Pancreas (tissue), 10 donors: Measurements from ENCODE around the gene PGF. TPM values are rescaled to one million over a fixed set of nuclear protein-coding genes. Genes with fewer than 3 reads are reported as not detected.

Source experiments
- ATAC-seq, 4 donors: fragments of 200-7000 bp; cut with Tn5 transposase; one replicate each; pipeline versions ENCODE4 v1.8.0 to v1.9.1; 2020; ENCODE audit warnings: mild to moderate bottlenecking in 4 of 4, moderate library complexity in 4 of 4
- DNase-seq, 6 donors: peaks; one replicate each; pipeline ENCODE4 v3.0.0-alpha.2; 2020
- FAIRE-seq: peaks from 2 replicates; lab custom pipeline; 2012; peaks lifted over from hg19 to GRCh38; lab: Jason Lieb, UNC
- H3K27ac ChIP-seq, 4 donors: fragments of 200-600 bp; sonication (generic); 1 replicate in 3 of 4; 2 replicates in 1 of 4; pipeline versions ENCODE4 v1.5.0 to v1.8.0; 2020
- H3K27me3 ChIP-seq, 4 donors: fragments of 200-600 bp; one replicate each; pipeline ENCODE4 v1.8.0; 2021
- H3K36me3 ChIP-seq, 3 donors: fragments of 200-600 bp; sonication (generic) in 1 of 3; one replicate each; pipeline versions ENCODE4 v1.5.0 to v1.8.0; 2020 to 2021
- H3K4me1 ChIP-seq, 3 donors: fragments of 200-600 bp; one replicate each; pipeline ENCODE4 v1.8.0; 2021
- H3K4me3 ChIP-seq, 4 donors: fragments of 200-600 bp; sonication (generic) in 2 of 4; one replicate each; pipeline versions ENCODE4 v1.5.0 to v1.8.0; 2020 to 2021
- H3K9me3 ChIP-seq, 4 donors: fragments of 200-600 bp; one replicate each; pipeline ENCODE4 v1.8.0; 2021
- CTCF ChIP-seq, 4 donors: fragments of 200-600 bp; sonication (generic) in 3 of 4; IDR thresholded peaks; one replicate each; pipeline versions ENCODE4 v1.5.0 to v1.8.0; 2021; ENCODE audit warnings: antibody characterized with exemption in 4 of 4
- WGBS, 2 donors: extraction: QIAGEN DNeasy Blood & Tissue Kit; methylation state at CpG; one replicate each; pipeline ENCODE4 v1.1.7; 2013; 5-methylcytosine and 5-hydroxymethylcytosine counted together
- intact Hi-C, 3 donors: fragments of 100-400 bp; cut with DNase I; formaldehyde crosslinking; loops; one replicate each; pipeline versions ENCODE4 v1.11.1 to v1.14.2; 2022
- polyA plus RNA-seq, 2 donors: library from polyadenylated mRNA; stranded (reverse); fragments of 200-250 nt; gene quantifications; one replicate each; pipeline ENCODE4 v1.2.3, GENCODE V29; 2013
- total RNA-seq, 6 donors: library from RNA; stranded (reverse); fragmentation: NEBNext Ultra II Directional in 4 of 6; extraction: Animal tissue kit (Norgen Biotek cat#: 25700) in 4 of 6; gene quantifications; one replicate each; pipeline versions ENCODE4 v1.2.1 to v1.2.4, GENCODE V29; 2021 to 2023
- donor health status: healthy with polysubstance abuse.
- donor health status: DM: no; HTN: no; CAD: no; lungs with moderate emphysema.
- donor health status: DM: no; HTN: no; CAD: no.
- donor health status: control.
- donor health status: control.
- donor health status: Bipolar disorder and iron deficiency.
- donor health status: DM: yes; HTN: yes; CAD: no.
- donor health status: DM: no; HTN: no; CAD: no.
- donor health status: DM: no; HTN: no; CAD: no.
- donor health status: DM: yes; HTN: yes; CAD: no.

Gene PGF
- total and polyA plus RNA-seq, 8 donors, result 0.73 to 4.7 (median 1.6) TPM

DNA sequence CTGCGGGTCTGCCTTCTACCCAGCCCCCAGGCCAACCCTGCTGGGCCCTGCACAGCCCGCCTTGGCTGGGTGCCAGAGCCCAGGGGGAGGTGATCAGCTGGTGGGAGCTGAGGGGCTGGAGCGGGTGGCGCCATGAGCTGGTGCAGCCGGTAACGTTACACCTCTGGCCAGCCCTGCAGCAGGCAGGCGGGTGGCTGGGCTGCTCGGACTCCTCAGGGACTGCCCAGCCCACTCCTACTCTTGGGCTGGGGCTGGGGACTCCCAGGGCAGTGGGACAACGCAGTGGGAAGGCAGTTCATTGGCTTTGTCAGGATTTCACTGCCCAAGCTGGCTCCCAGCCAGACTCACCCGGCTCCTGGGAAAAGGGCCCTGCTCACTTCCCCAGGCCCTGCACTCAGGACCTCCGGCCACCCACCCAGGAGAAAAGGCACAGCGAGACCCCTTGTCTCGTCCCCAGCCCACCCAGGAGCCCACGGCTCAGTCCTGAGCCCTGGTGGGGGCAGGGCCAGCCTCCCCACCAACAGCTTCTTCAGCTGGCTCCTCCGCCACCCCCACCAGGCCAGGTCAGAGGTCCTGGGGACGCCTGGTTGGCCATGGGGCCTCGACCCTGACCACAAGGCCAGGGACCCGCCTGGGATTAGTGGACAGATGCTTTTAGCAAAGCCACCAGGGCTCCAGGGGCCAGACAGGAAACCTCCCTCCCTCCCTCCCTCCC is 1.0 kb downstream of the PGF start:
- no peak overlapping the region for H3K27ac ChIP-seq
- no peaks in the 10 kb centered on the region for H3K27me3 ChIP-seq
- H3K9me3 ChIP-seq, result no peaks in the 10 kb centered on the region
- no peaks in the 10 kb centered on the region for H3K36me3 ChIP-seq
- H3K4me1 ChIP-seq, result peaks cover 0 to 12% (median 11%) of the 10 kb centered on the region in 3 donors
- DNase-seq, result peak in 3 of 6 donors; percentile 33 to 80 (median 62)
- no peak for FAIRE-seq
- 44 to 55% methylated on average over 17 to 18 of the region's 18 CpGs for WGBS, 2 donors
- ATAC-seq, result no peak
- no peak for TF ChIP-seq CTCF (IDR thresholded peaks at IDR 0.05)
- peak overlapping the region in 1 of 4 donors; percentile 45 for H3K4me3 ChIP-seq
- intact Hi-C loops, result no loop called here

- no peak for FAIRE-seq
- no peak overlapping the region for H3K27ac ChIP-seq
- 89 to 91% methylated on average over 5 of the region's 5 CpGs for WGBS, 2 donors
- H3K4me3 ChIP-seq, result no peak overlapping the region
- intact Hi-C loops, result no loop called here
- H3K36me3 ChIP-seq, result no peaks in the 10 kb centered on the region
- ATAC-seq, result no peak
- no peak for DNase-seq
- H3K9me3 ChIP-seq, result no peaks in the 10 kb centered on the region
- no peak for TF ChIP-seq CTCF (IDR thresholded peaks at IDR 0.05)
- no peaks in the 10 kb centered on the region for H3K27me3 ChIP-seq
- H3K4me1 ChIP-seq, result peaks cover 0 to 12% (median 11%) of the 10 kb centered on the region in 3 donors
These were observed 1.7 kb downstream of the PGF start for GRCh38 chr14:74953686-74954085.

DNA sequence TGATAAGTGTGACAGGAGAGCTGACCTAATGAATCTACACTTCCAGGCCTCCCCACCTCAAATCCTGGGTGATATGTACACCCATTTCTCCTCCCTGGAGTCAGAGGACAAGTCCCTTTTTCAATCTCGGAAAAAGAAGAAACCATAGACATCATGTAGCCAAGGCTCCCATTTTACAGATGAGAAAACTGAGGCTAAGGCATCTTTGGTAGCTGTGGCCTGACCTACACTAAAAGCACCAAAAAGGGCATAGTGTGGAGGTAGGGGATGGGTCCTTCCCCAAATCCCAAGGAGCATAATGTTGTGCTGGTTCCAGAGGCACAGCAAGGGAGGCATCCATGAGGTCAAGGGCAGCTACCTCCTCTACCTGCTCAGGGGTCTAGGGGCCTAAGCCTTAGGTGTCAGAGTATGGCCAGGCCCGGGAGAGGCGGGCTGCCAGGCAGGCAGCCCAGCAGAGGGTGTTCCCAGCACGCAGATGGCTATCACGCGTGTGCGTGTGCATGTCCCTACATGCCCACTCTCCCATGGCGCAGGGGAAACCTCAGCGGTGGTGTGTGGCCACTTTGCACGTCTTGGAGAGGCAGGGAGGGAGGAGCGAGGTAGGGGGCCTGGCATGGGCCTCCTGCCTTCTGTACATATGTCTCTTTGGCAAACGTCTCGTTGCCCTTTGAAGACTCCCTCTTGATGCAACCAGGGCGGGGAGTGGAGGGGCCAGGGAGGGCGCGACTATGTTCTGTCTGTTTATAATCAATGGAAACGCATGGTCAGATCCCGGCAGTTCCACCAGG is 2.5 kb downstream of the PGF start:
- no peak overlapping the region for H3K4me3 ChIP-seq
- no peak for DNase-seq
- WGBS, 2 donors, result 86 to 88% methylated on average over 18 of the region's 18 CpGs
- H3K36me3 ChIP-seq, result no peaks in the 10 kb centered on the region
- H3K27ac ChIP-seq, result no peak overlapping the region
- FAIRE-seq, result no peak
- no peak for TF ChIP-seq CTCF (IDR thresholded peaks at IDR 0.05)
- intact Hi-C loops, result no loop called here
- no peak for ATAC-seq
- peaks cover 0 to 12% (median 11%) of the 10 kb centered on the region in 3 donors for H3K4me1 ChIP-seq
- H3K27me3 ChIP-seq, result no peaks in the 10 kb centered on the region
- no peaks in the 10 kb centered on the region for H3K9me3 ChIP-seq

DNA sequence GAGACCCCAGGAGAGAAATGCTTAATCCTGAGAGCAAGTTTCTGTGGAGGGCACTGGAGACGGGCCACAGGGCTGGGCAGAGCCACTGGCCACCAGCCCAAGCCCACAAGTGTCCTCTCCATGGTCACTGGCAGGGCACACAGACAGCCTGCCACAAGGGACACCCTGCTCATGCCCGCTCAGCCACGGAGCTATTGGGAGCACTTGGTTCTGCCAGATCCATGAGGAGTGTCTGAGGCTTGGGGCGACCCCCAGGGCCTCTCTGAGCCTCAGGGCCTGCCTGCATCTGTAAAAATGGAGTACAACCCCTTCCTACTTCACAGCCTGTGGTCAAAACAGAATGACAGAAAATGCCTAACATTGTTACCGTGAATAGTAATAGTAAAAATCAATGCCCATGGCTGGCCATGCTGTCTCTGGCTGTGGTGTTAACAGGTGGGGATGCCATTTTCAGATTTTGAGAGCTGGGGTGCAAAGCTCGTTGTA is 3.2 kb downstream of the PGF start:
- TF ChIP-seq CTCF (IDR thresholded peaks at IDR 0.05), result no peak
- DNase-seq, result no peak
- FAIRE-seq, result no peak
- ATAC-seq, result no peak
- Histone ChIP-seq H3K4me1 (peaks cover 0 to 12% (median 11%) of the 10 kb centered on the region in 3 donors), H3K9me3 (no peaks in the 10 kb centered on the region), H3K36me3 (no peaks in the 10 kb centered on the region), H3K27ac (no peak overlapping the region), H3K4me3 (no peak overlapping the region), H3K27me3 (no peaks in the 10 kb centered on the region)
- WGBS, 2 donors, result 84 to 88% methylated on average over 6 of the region's 6 CpGs
- intact Hi-C loops, result no loop called here
